Vagina (tissue), 2 donors: ENCODE data around the gene NGFR. TPM values are rescaled to one million over a fixed set of nuclear protein-coding genes. Genes with fewer than 3 reads are reported as not detected.

Experiments used
- DNase-seq, 2 donors: peaks; one replicate each; pipeline ENCODE4 v3.0.0-alpha.2; 2017; ENCODE audit errors: extremely low spot score in 2 of 2
- H3K27ac ChIP-seq: fragments of 200-600 bp; sonication (generic); one replicate; pipeline ENCODE4 v1.5.1; 2019
- H3K27me3 ChIP-seq: fragments of 200-600 bp; sonication (generic); one replicate; pipeline ENCODE4 v1.5.1; 2019
- H3K36me3 ChIP-seq, 2 donors: fragments of 200-600 bp; sonication (generic); one replicate each; pipeline ENCODE4 v1.5.1; 2017 to 2019
- H3K4me1 ChIP-seq: fragments of 200-600 bp; sonication (generic); one replicate; pipeline ENCODE4 v1.5.1; 2019
- H3K4me3 ChIP-seq, 2 donors: fragments of 200-600 bp; sonication (generic); 1 replicate in 1 of 2; 2 replicates in 1 of 2; pipeline ENCODE4 v1.5.1; 2016 to 2019
- H3K9me3 ChIP-seq: fragments of 200-600 bp; sonication (generic); one replicate; pipeline ENCODE4 v1.5.1; 2019
- CTCF ChIP-seq, 3 experiments: fragments of 450-650 bp in 2 of 3; fragments of 200-600 bp in 1 of 3; sonication (generic) in 1 of 3; IDR thresholded peaks; one replicate each; pipeline ENCODE4 v1.5.1; 2017 to 2019; ENCODE audit warnings: antibody characterized with exemption in 3 of 3, mild to moderate bottlenecking in 2 of 3, moderate library complexity in 2 of 3
- POLR2A ChIP-seq, 2 donors: fragments of 450-650 bp; IDR thresholded peaks; one replicate each; pipeline ENCODE4 v1.6.1; 2017; ENCODE audit warnings: antibody characterized with exemption in 2 of 2, mild to moderate bottlenecking in 2 of 2, moderate library complexity in 2 of 2
- POLR2AphosphoS5 ChIP-seq, 2 donors: sonication (generic); formaldehyde crosslinking; IDR thresholded peaks; one replicate each; pipeline ENCODE4 v1.9.0; 2017; ENCODE audit warnings: antibody characterized with exemption in 2 of 2, mild to moderate bottlenecking in 2 of 2, low read depth in 1 of 2; ENCODE audit not compliant: insufficient read depth in 1 of 2
- intact Hi-C: fragments of 100-400 bp; cut with DNase I; formaldehyde crosslinking; loops from one replicate; pipeline ENCODE4 v1.15.1; 2023
- total RNA-seq: library from RNA; depleted of rRNA; stranded (reverse); fragments of >200 nt; gene quantifications from one replicate; pipeline ENCODE4 v1.2.3, GENCODE V29; 2016

The NGFR gene
- total RNA-seq, 1 donor from 2014 or later, result 41.7 TPM

GRCh38 chr17:49494399-49494985 lies 601 bp upstream of the NGFR start:
- Histone ChIP-seq H3K27me3 (no peaks in the 10 kb centered on the region), H3K27ac (peak overlapping the region; percentile 34), H3K36me3 (no peaks in the 10 kb centered on the region), H3K4me3 (peak overlapping the region; percentile 45 to 56), H3K4me1 (peaks cover 29% of the 10 kb centered on the region), H3K9me3 (no peaks in the 10 kb centered on the region)
- no peak for DNase-seq
- no peak for TF ChIP-seq POLR2A (IDR thresholded peaks at IDR 0.05)
- no peak for TF ChIP-seq POLR2AphosphoS5 (IDR thresholded peaks at IDR 0.05; ENCODE audit: insufficient read depth in 1 of 2, low read depth in 1 of 2)
- no peak for TF ChIP-seq CTCF (IDR thresholded peaks at IDR 0.05)
- intact Hi-C loops, result loop anchor here (2.0 kb wide), 1 partner anchor 62 kb away; no protein-coding TSS in a partner anchor

- H3K4me3 ChIP-seq, result peak overlapping the region; percentile 45 to 56
- no peak for TF ChIP-seq CTCF (IDR thresholded peaks at IDR 0.05)
- no peak for TF ChIP-seq POLR2A (IDR thresholded peaks at IDR 0.05)
- no peak for TF ChIP-seq POLR2AphosphoS5 (IDR thresholded peaks at IDR 0.05; ENCODE audit: insufficient read depth in 1 of 2, low read depth in 1 of 2)
- no peak for DNase-seq
- no peaks in the 10 kb centered on the region for H3K36me3 ChIP-seq
- no peaks in the 10 kb centered on the region for H3K9me3 ChIP-seq
- intact Hi-C loops, result loop anchor here (2.0 kb wide), 1 partner anchor 61 kb away; no protein-coding TSS in a partner anchor
- H3K4me1 ChIP-seq, result peaks cover 29% of the 10 kb centered on the region
- H3K27ac ChIP-seq, result peak overlapping the region; percentile 24
- no peaks in the 10 kb centered on the region for H3K27me3 ChIP-seq
Observed at GRCh38 chr17:49495842-49496182, 719 bp downstream of the NGFR start.

- Histone ChIP-seq H3K4me1 (peaks cover 31% of the 10 kb centered on the region), H3K36me3 (no peaks in the 10 kb centered on the region), H3K4me3 (peak overlapping the region; percentile 45 to 56), H3K27ac (no peak overlapping the region), H3K27me3 (no peaks in the 10 kb centered on the region), H3K9me3 (no peaks in the 10 kb centered on the region)
- no peak for TF ChIP-seq POLR2AphosphoS5 (IDR thresholded peaks at IDR 0.05; ENCODE audit: insufficient read depth in 1 of 2, low read depth in 1 of 2)
- TF ChIP-seq POLR2A (IDR thresholded peaks at IDR 0.05), result no peak
- TF ChIP-seq CTCF (IDR thresholded peaks at IDR 0.05), result peak; percentile 76 to 90 (median 81)
- intact Hi-C loops, result no loop called here
- no peak for DNase-seq
Observed at GRCh38 chr17:49496183-49496866, 1.2 kb downstream of the NGFR start.

GRCh38 chr17:49496867-49497147 lies 1.7 kb downstream of the NGFR start:
- Histone ChIP-seq H3K4me1 (peaks cover 36% of the 10 kb centered on the region), H3K9me3 (no peaks in the 10 kb centered on the region), H3K4me3 (peak overlapping the region; percentile 45 to 56), H3K27me3 (no peaks in the 10 kb centered on the region), H3K27ac (no peak overlapping the region), H3K36me3 (no peaks in the 10 kb centered on the region)
- intact Hi-C loops, result no loop called here
- no peak for TF ChIP-seq CTCF (IDR thresholded peaks at IDR 0.05)
- no peak for DNase-seq
